Lung (tissue), 12 donors: ENCODE data around the gene LTB4R. TPM values are rescaled to one million over a fixed set of nuclear protein-coding genes. Genes with fewer than 3 reads are reported as not detected.

Experiments
- ATAC-seq: fragments of 200-7000 bp; cut with Tn5 transposase; one replicate; pipeline ENCODE4 v1.9.1; 2020; ENCODE audit warnings: moderate number of reproducible peaks; ENCODE audit not compliant: insufficient read depth, low FRiP score
- DNase-seq, 3 donors: peaks; one replicate each; pipeline ENCODE4 v3.0.0-alpha.2; 2013 to 2017
- H3K27ac ChIP-seq, 2 donors: one replicate each; pipeline ENCODE4 v1.5.1; 2013; ENCODE audit warnings: mild to moderate bottlenecking in 2 of 2, moderate library complexity in 2 of 2, control low read depth in 1 of 2, inconsistent platforms in 1 of 2, low read depth in 1 of 2, low read length in 1 of 2
- H3K27me3 ChIP-seq, 3 donors: one replicate each; pipeline ENCODE4 v1.5.1; 2013; ENCODE audit warnings: low read length in 2 of 3; ENCODE audit not compliant: control insufficient read depth in 3 of 3, insufficient read depth in 3 of 3
- H3K36me3 ChIP-seq, 4 donors: one replicate each; pipeline ENCODE4 v1.5.1; 2013; ENCODE audit warnings: low read length in 4 of 4, mild to moderate bottlenecking in 1 of 4, moderate library complexity in 1 of 4; ENCODE audit not compliant: control insufficient read depth in 4 of 4, insufficient read depth in 4 of 4
- H3K4me1 ChIP-seq, 5 donors: one replicate each; pipeline ENCODE4 v1.5.1; 2013; ENCODE audit warnings: low read length in 5 of 5, mild to moderate bottlenecking in 2 of 5, moderate library complexity in 1 of 5; ENCODE audit not compliant: control insufficient read depth in 5 of 5, insufficient read depth in 5 of 5
- H3K4me3 ChIP-seq: one replicate; pipeline ENCODE4 v1.5.1; 2013; ENCODE audit warnings: mild to moderate bottlenecking, control low read depth, moderate library complexity
- H3K9ac ChIP-seq, 2 donors: one replicate each; pipeline ENCODE4 v1.5.1; 2013; ENCODE audit warnings: low read length in 2 of 2, control low read depth in 1 of 2; ENCODE audit not compliant: insufficient read depth in 1 of 2
- H3K9me3 ChIP-seq, 4 donors: one replicate each; pipeline ENCODE4 v1.5.1; 2013; ENCODE audit warnings: low read length in 3 of 4, mild to moderate bottlenecking in 1 of 4, moderate library complexity in 1 of 4; ENCODE audit not compliant: control insufficient read depth in 4 of 4, insufficient read depth in 3 of 4
- CTCF ChIP-seq: IDR thresholded peaks from 2 replicates; pipeline ENCODE4 v1.5.1; 2012; ENCODE audit warnings: mild to moderate bottlenecking; ENCODE audit errors: control extremely low read depth, extremely low read depth
- WGBS, 2 donors: extraction: QIAGEN DNeasy Blood & Tissue Kit; methylation state at CpG; one replicate each; pipeline ENCODE4 v1.1.7; 2013; 5-methylcytosine and 5-hydroxymethylcytosine counted together
- polyA plus RNA-seq, 2 donors: library from polyadenylated mRNA; stranded (reverse); fragments of 200-250 nt; gene quantifications; one replicate each; pipeline ENCODE4 v1.2.1, GENCODE V29; 2013
- total RNA-seq, 2 donors: library from RNA; depleted of rRNA in 1 of 2; stranded (reverse); fragments of >200 nt in 1 of 2; gene quantifications; one replicate each; pipeline ENCODE4 v1.2.1, GENCODE V29; 2014 to 2021
- donor health status: control.
- donor health status: control.
- donor health status: Bipolar disorder and iron deficiency.
- donor health status: healthy.
- donor health status: DM: yes; HTN: yes; CAD: no.

The LTB4R gene
- total and polyA plus RNA-seq, 4 donors, result 4.4 to 47.0 (median 11.0) TPM

GRCh38 chr14:24272467-24272866, 38.8 kb upstream of the LTB4R start:
- peaks cover 4 to 11% (median 6%) of the 10 kb centered on the region in 5 donors for H3K4me1 ChIP-seq

GRCh38 chr14:24273422-24273998, 37.8 kb upstream of the LTB4R start:
- ATAC-seq (no peak), DNase-seq (no peak)
- Histone ChIP-seq H3K9me3 (no peaks in the 10 kb centered on the region), H3K4me3 (no peak overlapping the region), H3K4me1 (peaks cover 4 to 11% (median 6%) of the 10 kb centered on the region in 5 donors), H3K36me3 (peaks cover 0 to 10% (median 0%) of the 10 kb centered on the region in 4 donors), H3K27me3 (no peaks in the 10 kb centered on the region), H3K27ac (peak overlapping the region; percentile 0 to 79), H3K9ac (no peak overlapping the region)
- WGBS, 2 donors, result 52 to 66% methylated on average over 3 of the region's 3 CpGs
- TF ChIP-seq CTCF, result no peak

More at GRCh38 chr14:24272467-24272866, 38.8 kb upstream of the LTB4R start:
- no peak for TF ChIP-seq CTCF
- H3K27me3 ChIP-seq, result no peaks in the 10 kb centered on the region
- DNase-seq (peak in 1 of 3 donors; percentile 13), ATAC-seq (no peak)
- H3K9me3 ChIP-seq, result no peaks in the 10 kb centered on the region
- H3K27ac ChIP-seq, result peak overlapping the region in 1 of 2 donors; percentile 71
- H3K4me3 ChIP-seq, result no peak overlapping the region
- peak overlapping the region in 1 of 2 donors; percentile 15 for H3K9ac ChIP-seq
- H3K36me3 ChIP-seq, result peaks cover 0 to 18% (median under 1%) of the 10 kb centered on the region in 4 donors
- WGBS, 2 donors, result 69 to 91% methylated on average over 2 of the region's 2 CpGs

- no peaks in the 10 kb centered on the region for H3K27me3 ChIP-seq
- no peaks in the 10 kb centered on the region for H3K9me3 ChIP-seq
- TF ChIP-seq CTCF, result no peak
- 36 to 42% methylated on average over 3 of the region's 3 CpGs for WGBS, 2 donors
- H3K27ac ChIP-seq, result peak overlapping the region; percentile 0 to 78
- peaks cover 4 to 11% (median 6%) of the 10 kb centered on the region in 5 donors for H3K4me1 ChIP-seq
- H3K36me3 ChIP-seq, result peaks cover 0 to 5% (median 0%) of the 10 kb centered on the region in 4 donors
- H3K9ac ChIP-seq, result no peak overlapping the region
- DNase-seq, result peak in 2 of 3 donors; percentile 29 to 58
- no peak overlapping the region for H3K4me3 ChIP-seq
- ATAC-seq, result peak; percentile 28
Measured at GRCh38 chr14:24274101-24274543, 37.2 kb upstream of the LTB4R start.

- no peak for DNase-seq
- peak overlapping the region in 1 of 2 donors; percentile 52 for H3K27ac ChIP-seq
Measured at GRCh38 chr14:24277071-24277470, 34.2 kb upstream of the LTB4R start.

More at GRCh38 chr14:24277071-24277470, 34.2 kb upstream of the LTB4R start:
- Histone ChIP-seq H3K9me3 (no peaks in the 10 kb centered on the region), H3K27me3 (no peaks in the 10 kb centered on the region), H3K4me3 (no peak overlapping the region), H3K9ac (peak overlapping the region in 1 of 2 donors; percentile 25), H3K4me1 (peaks cover under 1 to 7% (median 5%) of the 10 kb centered on the region in 5 donors), H3K36me3 (no peaks in the 10 kb centered on the region)
- no peak for ATAC-seq
- WGBS, 2 donors, result 83 to 87% methylated on average over 6 of the region's 6 CpGs
- TF ChIP-seq CTCF, result no peak
